A673 (cell line): ENCODE data around the gene STXBP2.

Experiments
- CTCF ChIP-seq: fragments of 300-800, 200-600 bp; sonication (generic); conservative IDR thresholded peaks from 2 replicates; pipeline ENCODE4 v1.5.1; 2017; ENCODE audit warnings: low read depth, mild to moderate bottlenecking, antibody characterized with exemption, low read length, moderate library complexity, mixed read lengths
- EZH2 ChIP-seq: fragments of 200-600 bp; sonication (generic); IDR thresholded peaks from 2 replicates; pipeline ENCODE4 v1.6.1; 2017; ENCODE audit warnings: borderline replicate concordance, low read depth, mild to moderate bottlenecking, mixed read lengths, antibody characterized with exemption, low read length; ENCODE audit not compliant: poor library complexity, severe bottlenecking

DNA sequence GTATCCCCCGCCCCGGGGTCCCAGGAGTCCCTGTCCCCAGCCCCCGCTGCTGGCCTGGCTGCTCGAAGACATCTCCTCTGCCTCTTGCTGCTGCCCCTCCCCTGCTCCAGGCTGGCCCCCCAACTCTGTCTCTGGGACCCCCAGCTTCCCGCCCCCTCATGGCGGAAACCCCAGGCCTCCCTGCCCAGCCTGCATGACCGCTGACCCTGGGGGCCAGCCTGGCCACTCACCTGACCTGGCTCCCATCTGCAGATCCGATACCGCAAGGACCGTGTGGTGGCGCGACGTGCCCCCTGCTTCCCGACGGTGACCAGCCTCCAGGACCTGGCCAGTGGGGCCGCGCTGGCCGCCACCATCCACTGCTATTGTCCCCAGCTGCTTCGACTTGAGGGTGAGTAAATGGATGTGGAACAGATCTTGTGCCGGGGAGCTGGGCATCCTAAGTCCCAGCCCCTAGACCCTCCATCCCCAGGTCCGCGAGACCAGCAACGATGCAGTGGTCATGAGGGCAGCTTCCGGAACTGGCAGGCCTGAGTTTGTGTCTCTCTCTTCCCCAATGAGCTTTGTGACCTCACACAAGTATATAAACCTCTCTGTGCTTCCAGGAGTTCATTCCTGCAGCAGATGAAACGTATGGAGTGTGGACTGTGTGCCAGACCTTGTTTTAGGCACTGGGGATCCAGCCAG, 28.9 kb upstream of the STXBP2 start:
- TF ChIP-seq CTCF (no peak), EZH2 (no peak)
